ENCODE results near the gene DAP3. TPM values are rescaled to one million over a fixed set of nuclear protein-coding genes. Genes with fewer than 3 reads are reported as not detected.
A peak's percentile ranks its signal among the peaks of the same experiment; 100 is the strongest.

Gene DAP3
- total and polyA plus RNA-seq, 9 of the 15 experiments (the other 6 are each of a cell fraction or from before 2014, with no cell fraction given), result 155 to 484 (median 298) TPM

DNA sequence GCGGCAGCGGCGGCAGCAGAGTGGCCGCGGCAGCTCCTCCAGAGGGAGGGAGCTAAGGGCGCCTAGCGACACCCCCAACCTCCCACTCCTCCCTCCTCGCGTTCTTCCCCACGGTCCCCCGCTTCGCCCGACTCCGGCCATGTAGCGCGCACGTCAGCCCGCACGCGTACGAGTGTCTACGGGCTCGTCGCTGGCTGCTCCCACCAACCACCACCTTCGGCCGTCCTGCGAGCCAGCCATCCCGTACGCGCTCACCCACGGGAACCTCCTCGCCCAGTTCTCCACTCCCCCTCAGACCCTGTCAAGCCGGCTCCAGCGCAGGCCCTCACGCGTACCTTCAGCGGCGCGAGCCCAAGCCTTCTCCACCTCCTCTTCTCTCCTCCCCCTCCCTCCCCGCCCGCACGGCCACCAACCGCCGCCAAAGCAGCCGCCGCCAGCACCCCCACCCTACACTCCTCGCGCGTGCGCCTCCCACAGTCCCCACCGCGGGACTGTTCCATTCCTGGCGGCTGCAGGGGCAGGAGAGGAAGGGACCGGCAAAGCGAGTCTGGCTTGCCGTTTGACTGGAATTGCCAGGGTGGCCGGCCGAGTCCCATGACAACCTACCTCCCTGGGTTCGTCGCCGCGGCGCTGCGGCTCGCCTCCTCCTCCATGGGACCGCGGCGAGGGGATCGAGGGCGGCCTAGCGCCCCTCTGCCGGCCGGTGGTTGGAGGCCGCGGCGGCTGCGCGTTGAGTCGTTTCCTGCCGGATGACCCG lies 389 bp upstream of the DAP3 start, which contains the start of gene YY1AP1 (continued):
- TF ChIP-seq, protein P1, sequence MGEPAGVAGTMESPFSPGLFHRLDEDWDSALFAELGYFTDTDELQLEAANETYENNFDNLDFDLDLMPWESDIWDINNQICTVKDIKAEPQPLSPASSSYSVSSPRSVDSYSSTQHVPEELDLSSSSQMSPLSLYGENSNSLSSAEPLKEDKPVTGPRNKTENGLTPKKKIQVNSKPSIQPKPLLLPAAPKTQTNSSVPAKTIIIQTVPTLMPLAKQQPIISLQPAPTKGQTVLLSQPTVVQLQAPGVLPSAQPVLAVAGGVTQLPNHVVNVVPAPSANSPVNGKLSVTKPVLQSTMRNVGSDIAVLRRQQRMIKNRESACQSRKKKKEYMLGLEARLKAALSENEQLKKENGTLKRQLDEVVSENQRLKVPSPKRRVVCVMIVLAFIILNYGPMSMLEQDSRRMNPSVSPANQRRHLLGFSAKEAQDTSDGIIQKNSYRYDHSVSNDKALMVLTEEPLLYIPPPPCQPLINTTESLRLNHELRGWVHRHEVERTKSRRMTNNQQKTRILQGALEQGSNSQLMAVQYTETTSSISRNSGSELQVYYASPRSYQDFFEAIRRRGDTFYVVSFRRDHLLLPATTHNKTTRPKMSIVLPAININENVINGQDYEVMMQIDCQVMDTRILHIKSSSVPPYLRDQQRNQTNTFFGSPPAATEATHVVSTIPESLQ (CRISPR knock-in tag; IDR thresholded peaks at IDR 0.05), result peak; percentile 92; the same call in 1 of the 2 replicates
- TF ChIP-seq ZNF24 (IDR thresholded peaks at IDR 0.05), result no peak
- TF ChIP-seq HMGN3 (IDR thresholded peaks at IDR 0.05; ENCODE audit: borderline replicate concordance, extremely low read depth, insufficient read length, low read depth, low read length), result peak; percentile 61
- TF ChIP-seq, protein P2, sequence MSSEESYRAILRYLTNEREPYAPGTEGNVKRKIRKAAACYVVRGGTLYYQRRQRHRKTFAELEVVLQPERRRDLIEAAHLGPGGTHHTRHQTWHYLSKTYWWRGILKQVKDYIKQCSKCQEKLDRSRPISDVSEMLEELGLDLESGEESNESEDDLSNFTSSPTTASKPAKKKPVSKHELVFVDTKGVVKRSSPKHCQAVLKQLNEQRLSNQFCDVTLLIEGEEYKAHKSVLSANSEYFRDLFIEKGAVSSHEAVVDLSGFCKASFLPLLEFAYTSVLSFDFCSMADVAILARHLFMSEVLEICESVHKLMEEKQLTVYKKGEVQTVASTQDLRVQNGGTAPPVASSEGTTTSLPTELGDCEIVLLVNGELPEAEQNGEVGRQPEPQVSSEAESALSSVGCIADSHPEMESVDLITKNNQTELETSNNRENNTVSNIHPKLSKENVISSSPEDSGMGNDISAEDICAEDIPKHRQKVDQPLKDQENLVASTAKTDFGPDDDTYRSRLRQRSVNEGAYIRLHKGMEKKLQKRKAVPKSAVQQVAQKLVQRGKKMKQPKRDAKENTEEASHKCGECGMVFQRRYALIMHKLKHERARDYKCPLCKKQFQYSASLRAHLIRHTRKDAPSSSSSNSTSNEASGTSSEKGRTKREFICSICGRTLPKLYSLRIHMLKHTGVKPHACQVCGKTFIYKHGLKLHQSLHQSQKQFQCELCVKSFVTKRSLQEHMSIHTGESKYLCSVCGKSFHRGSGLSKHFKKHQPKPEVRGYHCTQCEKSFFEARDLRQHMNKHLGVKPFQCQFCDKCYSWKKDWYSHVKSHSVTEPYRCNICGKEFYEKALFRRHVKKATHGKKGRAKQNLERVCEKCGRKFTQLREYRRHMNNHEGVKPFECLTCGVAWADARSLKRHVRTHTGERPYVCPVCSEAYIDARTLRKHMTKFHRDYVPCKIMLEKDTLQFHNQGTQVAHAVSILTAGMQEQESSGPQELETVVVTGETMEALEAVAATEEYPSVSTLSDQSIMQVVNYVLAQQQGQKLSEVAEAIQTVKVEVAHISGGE (CRISPR knock-in tag; IDR thresholded peaks at IDR 0.05), result no peak
- TF ChIP-seq PTRF (tag; IDR thresholded peaks at IDR 0.05), result no peak
- TF ChIP-seq, protein P3, sequence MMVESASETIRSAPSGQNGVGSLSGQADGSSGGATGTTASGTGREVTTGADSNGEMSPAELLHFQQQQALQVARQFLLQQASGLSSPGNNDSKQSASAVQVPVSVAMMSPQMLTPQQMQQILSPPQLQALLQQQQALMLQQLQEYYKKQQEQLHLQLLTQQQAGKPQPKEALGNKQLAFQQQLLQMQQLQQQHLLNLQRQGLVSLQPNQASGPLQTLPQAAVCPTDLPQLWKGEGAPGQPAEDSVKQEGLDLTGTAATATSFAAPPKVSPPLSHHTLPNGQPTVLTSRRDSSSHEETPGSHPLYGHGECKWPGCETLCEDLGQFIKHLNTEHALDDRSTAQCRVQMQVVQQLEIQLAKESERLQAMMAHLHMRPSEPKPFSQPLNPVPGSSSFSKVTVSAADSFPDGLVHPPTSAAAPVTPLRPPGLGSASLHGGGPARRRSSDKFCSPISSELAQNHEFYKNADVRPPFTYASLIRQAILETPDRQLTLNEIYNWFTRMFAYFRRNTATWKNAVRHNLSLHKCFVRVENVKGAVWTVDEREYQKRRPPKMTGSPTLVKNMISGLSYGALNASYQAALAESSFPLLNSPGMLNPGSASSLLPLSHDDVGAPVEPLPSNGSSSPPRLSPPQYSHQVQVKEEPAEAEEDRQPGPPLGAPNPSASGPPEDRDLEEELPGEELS (CRISPR knock-in tag; IDR thresholded peaks at IDR 0.05; ENCODE audit: borderline replicate concordance), result no peak; the same call in 1 of the 2 replicates
- no peak for TF ChIP-seq KHSRP (IDR thresholded peaks at IDR 0.05)
- TF ChIP-seq, protein P4, sequence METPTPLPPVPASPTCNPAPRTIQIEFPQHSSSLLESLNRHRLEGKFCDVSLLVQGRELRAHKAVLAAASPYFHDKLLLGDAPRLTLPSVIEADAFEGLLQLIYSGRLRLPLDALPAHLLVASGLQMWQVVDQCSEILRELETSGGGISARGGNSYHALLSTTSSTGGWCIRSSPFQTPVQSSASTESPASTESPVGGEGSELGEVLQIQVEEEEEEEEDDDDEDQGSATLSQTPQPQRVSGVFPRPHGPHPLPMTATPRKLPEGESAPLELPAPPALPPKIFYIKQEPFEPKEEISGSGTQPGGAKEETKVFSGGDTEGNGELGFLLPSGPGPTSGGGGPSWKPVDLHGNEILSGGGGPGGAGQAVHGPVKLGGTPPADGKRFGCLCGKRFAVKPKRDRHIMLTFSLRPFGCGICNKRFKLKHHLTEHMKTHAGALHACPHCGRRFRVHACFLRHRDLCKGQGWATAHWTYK (CRISPR knock-in tag; IDR thresholded peaks at IDR 0.05), result no peak; the same call in 1 of the 2 replicates
- TF ChIP-seq, protein P5, sequence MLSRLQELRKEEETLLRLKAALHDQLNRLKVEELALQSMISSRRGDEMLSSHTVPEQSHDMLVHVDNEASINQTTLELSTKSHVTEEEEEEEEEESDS (CRISPR knock-in tag; IDR thresholded peaks at IDR 0.05), result no peak
- TF ChIP-seq HIVEP1 (CRISPR knock-in tag; IDR thresholded peaks at IDR 0.05), result no peak
- TF ChIP-seq, protein P6, sequence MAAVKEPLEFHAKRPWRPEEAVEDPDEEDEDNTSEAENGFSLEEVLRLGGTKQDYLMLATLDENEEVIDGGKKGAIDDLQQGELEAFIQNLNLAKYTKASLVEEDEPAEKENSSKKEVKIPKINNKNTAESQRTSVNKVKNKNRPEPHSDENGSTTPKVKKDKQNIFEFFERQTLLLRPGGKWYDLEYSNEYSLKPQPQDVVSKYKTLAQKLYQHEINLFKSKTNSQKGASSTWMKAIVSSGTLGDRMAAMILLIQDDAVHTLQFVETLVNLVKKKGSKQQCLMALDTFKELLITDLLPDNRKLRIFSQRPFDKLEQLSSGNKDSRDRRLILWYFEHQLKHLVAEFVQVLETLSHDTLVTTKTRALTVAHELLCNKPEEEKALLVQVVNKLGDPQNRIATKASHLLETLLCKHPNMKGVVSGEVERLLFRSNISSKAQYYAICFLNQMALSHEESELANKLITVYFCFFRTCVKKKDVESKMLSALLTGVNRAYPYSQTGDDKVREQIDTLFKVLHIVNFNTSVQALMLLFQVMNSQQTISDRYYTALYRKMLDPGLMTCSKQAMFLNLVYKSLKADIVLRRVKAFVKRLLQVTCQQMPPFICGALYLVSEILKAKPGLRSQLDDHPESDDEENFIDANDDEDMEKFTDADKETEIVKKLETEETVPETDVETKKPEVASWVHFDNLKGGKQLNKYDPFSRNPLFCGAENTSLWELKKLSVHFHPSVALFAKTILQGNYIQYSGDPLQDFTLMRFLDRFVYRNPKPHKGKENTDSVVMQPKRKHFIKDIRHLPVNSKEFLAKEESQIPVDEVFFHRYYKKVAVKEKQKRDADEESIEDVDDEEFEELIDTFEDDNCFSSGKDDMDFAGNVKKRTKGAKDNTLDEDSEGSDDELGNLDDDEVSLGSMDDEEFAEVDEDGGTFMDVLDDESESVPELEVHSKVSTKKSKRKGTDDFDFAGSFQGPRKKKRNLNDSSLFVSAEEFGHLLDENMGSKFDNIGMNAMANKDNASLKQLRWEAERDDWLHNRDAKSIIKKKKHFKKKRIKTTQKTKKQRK (IDR thresholded peaks at IDR 0.05; ENCODE audit: borderline replicate concordance, low read depth, low read length), result no peak
- TF ChIP-seq BRD4 (IDR thresholded peaks at IDR 0.05), result no peak
- no peak for TF ChIP-seq PHB2 (IDR thresholded peaks at IDR 0.05; ENCODE audit: low read depth)
